IMR-90 (cell line): ENCODE results near the gene NAPEPLD. TPM values are rescaled to one million over a fixed set of nuclear protein-coding genes. Genes with fewer than 3 reads are reported as not detected.
"Not testable (repeated sequence)": the region's sequence is repeated elsewhere in the genome, so short reads cannot be mapped to it uniquely, and the experiment has no call there.

ENCODE experiments used
- ATAC-seq: fragments of 200-7000 bp; cut with Tn5 transposase; 2 replicates; pipeline ENCODE4 v1.9.1; 2020; ENCODE audit warnings: low read depth, mild to moderate bottlenecking, moderate library complexity
- BruUV-seq: library from RNA; stranded (reverse); fragments of 400-500 nt; replicated peaks from 2 replicates; lab custom pipeline; 2021; lab: Mats Ljungman, UMichigan
- CTCF ChIA-PET: fragments of 300-600 bp; formaldehyde crosslinking; extraction: SDS; loops from one replicate; lab custom pipeline; 2021; ENCODE audit warnings: antibody characterized with exemption; lab: Yijun Ruan, JAX
- POLR2A ChIA-PET: fragments of 300-600 bp; sonication (Branson Sonifier 250); formaldehyde crosslinking; loops from one replicate; lab custom pipeline; 2022; ENCODE audit warnings: antibody characterized with exemption; ENCODE audit not compliant: unreplicated experiment; lab: Charles Lee
- DNase-seq: peaks from one replicate; pipeline ENCODE4 v3.0.0; 2013
- H2AFZ ChIP-seq: replicated peaks from 2 replicates; pipeline ENCODE3; 2013; ENCODE audit warnings: low read length, mild to moderate bottlenecking; ENCODE audit not compliant: poor library complexity
- H2AK5ac ChIP-seq: 2 replicates; pipeline ENCODE4 v1.6.1; 2013; ENCODE audit warnings: low read depth, low read length, inconsistent platforms
- H2AK9ac ChIP-seq: replicated peaks from 2 replicates; pipeline ENCODE3; 2013; ENCODE audit warnings: mild to moderate bottlenecking, low read depth, low read length, moderate library complexity; ENCODE audit not compliant: poor library complexity
- H2BK120ac ChIP-seq: 2 replicates; pipeline ENCODE4 v1.6.1; 2013; ENCODE audit warnings: low read depth, low read length, inconsistent platforms
- H2BK15ac ChIP-seq: 3 replicates; pipeline ENCODE4 v1.6.1; 2013; ENCODE audit warnings: low read depth, low read length, inconsistent platforms
- H2BK20ac ChIP-seq: 2 replicates; pipeline ENCODE4 v1.6.1; 2013; ENCODE audit warnings: low read depth, mild to moderate bottlenecking, inconsistent platforms, low read length, moderate library complexity
- H2BK5ac ChIP-seq: 2 replicates; pipeline ENCODE4 v1.6.1; 2013; ENCODE audit warnings: mild to moderate bottlenecking, low read depth, low read length, inconsistent platforms; ENCODE audit not compliant: poor library complexity, severe bottlenecking
- H3K14ac ChIP-seq: replicated peaks from 2 replicates; pipeline ENCODE4 v1.6.1; 2013; ENCODE audit warnings: low read depth, low read length, inconsistent platforms
- H3K18ac ChIP-seq: 2 replicates; pipeline ENCODE4 v1.6.1; 2013; ENCODE audit warnings: low read depth, low read length, control low read depth
- H3K23ac ChIP-seq: 2 replicates; pipeline ENCODE4 v1.6.1; 2013; ENCODE audit warnings: low read depth, low read length, inconsistent platforms
- H3K27ac ChIP-seq: 2 replicates; pipeline ENCODE4 v1.5.1; 2013; ENCODE audit warnings: mild to moderate bottlenecking, control low read depth, low read length; ENCODE audit not compliant: insufficient read depth
- H3K27me3 ChIP-seq: 2 replicates; pipeline ENCODE4 v1.6.1; 2013; ENCODE audit warnings: low read length; ENCODE audit not compliant: control insufficient read depth, insufficient read depth
- H3K36me3 ChIP-seq: 2 replicates; pipeline ENCODE4 v1.6.1; 2013; ENCODE audit warnings: low read length, mixed read lengths; ENCODE audit not compliant: control insufficient read depth, insufficient read depth
- H3K4ac ChIP-seq: 2 replicates; pipeline ENCODE4 v1.6.1; 2013; ENCODE audit warnings: low read depth, low read length, inconsistent platforms
- H3K4me1 ChIP-seq: 2 replicates; pipeline ENCODE4 v1.6.1; 2013; ENCODE audit warnings: low read length, mixed read lengths; ENCODE audit not compliant: control insufficient read depth, insufficient read depth
- H3K4me2 ChIP-seq: 2 replicates; pipeline ENCODE4 v1.6.1; 2013; ENCODE audit warnings: low read depth, mild to moderate bottlenecking, control low read depth, low read length, moderate library complexity
- H3K4me3 ChIP-seq: 2 replicates; pipeline ENCODE4 v1.5.1; 2013; ENCODE audit warnings: low read depth, mild to moderate bottlenecking, control low read depth, low read length, moderate library complexity; ENCODE audit not compliant: insufficient read depth
- H3K56ac ChIP-seq: 2 replicates; pipeline ENCODE4 v1.6.1; 2013; ENCODE audit warnings: low read length, inconsistent platforms; ENCODE audit not compliant: insufficient read depth; ENCODE audit errors: extremely low read depth
- H3K79me1 ChIP-seq, 2 experiments: 2 replicates each; pipeline ENCODE4 v1.6.1; 2013; ENCODE audit warnings: low read length in 2 of 2, inconsistent platforms in 1 of 2, low read depth in 1 of 2
- H3K9ac ChIP-seq: 2 replicates; pipeline ENCODE4 v1.6.1; 2013; ENCODE audit warnings: low read depth, low read length, control low read depth
- H3K9me1 ChIP-seq: 2 replicates; pipeline ENCODE4 v1.6.1; 2013; ENCODE audit warnings: low read length, inconsistent platforms; ENCODE audit not compliant: insufficient read depth
- H3K9me3 ChIP-seq: 2 replicates; pipeline ENCODE4 v1.6.1; 2013; ENCODE audit warnings: low read length; ENCODE audit not compliant: control insufficient read depth, insufficient read depth
- H4K20me1 ChIP-seq: 2 replicates; pipeline ENCODE4 v1.6.1; 2013; ENCODE audit warnings: low read length, inconsistent platforms; ENCODE audit not compliant: insufficient read depth
- H4K5ac ChIP-seq: 2 replicates; pipeline ENCODE4 v1.6.1; 2013; ENCODE audit warnings: mild to moderate bottlenecking, low read depth, low read length, control low read depth
- H4K8ac ChIP-seq, 2 experiments: 2 replicates each; pipeline ENCODE4 v1.6.1; 2013; ENCODE audit warnings: low read depth in 2 of 2, low read length in 2 of 2, control low read depth in 1 of 2, inconsistent platforms in 1 of 2
- H4K91ac ChIP-seq: 2 replicates; pipeline ENCODE4 v1.6.1; 2013; ENCODE audit warnings: low read depth, low read length, inconsistent platforms; ENCODE audit not compliant: insufficient read depth
- WGBS, 2 experiments: methylation state at CpG; one replicate each; pipeline versions ENCODE4 v1.1.5 to v1.1.7; 2013; ENCODE audit warnings: missing lambda C conversion rate in 2 of 2; ENCODE audit not compliant: insufficient read length in 1 of 2; ENCODE audit errors: extremely low coverage in 2 of 2; 5-methylcytosine and 5-hydroxymethylcytosine counted together
- dilution Hi-C: fragments of 300-500 bp; cut with HindIII; formaldehyde crosslinking; loops from one replicate; pipeline ENCODE4 v1.14.3; 2018; ENCODE audit warnings: low sequenced_read_pairs; ENCODE audit not compliant: unreplicated experiment
- in situ Hi-C: fragments of 300-500 bp; cut with MboI; formaldehyde crosslinking; loops from 3 replicates; pipeline ENCODE4 v1.14.3; 2019; ENCODE audit warnings: low sequenced_read_pairs, inconsistent platforms, mixed read lengths
- intact Hi-C: fragments of 100-400 bp; cut with micrococcal nuclease; formaldehyde crosslinking; loops from 2 replicates; pipeline ENCODE4 v1.10.0; 2022
- polyA plus RNA-seq, 3 experiments: library from polyadenylated mRNA; depleted of rRNA; stranded (reverse); fragments of >200 nt; gene quantifications; 2 replicates each; pipeline ENCODE4 v1.2.3, GENCODE V29; 2012; ENCODE audit warnings: low replicate concordance in 1 of 3
- total RNA-seq: library from RNA; depleted of rRNA; stranded (reverse); fragments of >200 nt; gene quantifications from 2 replicates; pipeline ENCODE4 v1.2.3, GENCODE V29; 2012

The NAPEPLD gene
- total and polyA plus RNA-seq, 2 of the 4 experiments (the other 2 are of a cell fraction) = 2.2 to 3.4 TPM

DNA sequence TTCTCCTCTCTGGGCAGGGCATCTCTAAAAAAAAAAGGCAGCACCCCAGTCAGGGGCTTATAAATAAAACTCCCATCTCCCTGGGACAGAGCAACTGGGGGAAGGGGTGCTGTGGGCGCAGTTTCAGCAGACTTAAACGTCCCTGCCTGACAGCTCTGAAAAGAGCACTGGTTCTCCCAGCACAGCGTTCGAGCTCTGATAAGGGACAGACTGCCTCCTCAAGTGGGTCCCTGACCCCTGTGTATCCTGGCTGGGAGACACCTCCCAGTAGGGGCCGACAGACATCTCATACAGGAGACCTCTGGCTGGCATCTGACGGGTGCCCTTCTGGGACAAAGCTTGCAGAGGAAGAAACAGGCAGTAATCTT is 42.2 kb downstream of the NAPEPLD start:
- H3K56ac ChIP-seq, H4K91ac ChIP-seq, H3K14ac ChIP-seq, H3K9me1 ChIP-seq, CTCF ChIA-PET, H3K18ac ChIP-seq, POLR2A ChIA-PET, in situ Hi-C loops, H2AK5ac ChIP-seq, H2BK15ac ChIP-seq, H2BK5ac ChIP-seq, H3K36me3 ChIP-seq, H3K23ac ChIP-seq, intact Hi-C loops, H2AK9ac ChIP-seq, dilution Hi-C loops, BruUV-seq, H3K27me3 ChIP-seq, H3K4ac ChIP-seq, DNase-seq, H3K27ac ChIP-seq, ATAC-seq, H2AFZ ChIP-seq, H2BK120ac ChIP-seq, H4K8ac ChIP-seq, H4K20me1 ChIP-seq, H2BK20ac ChIP-seq, H3K4me1 ChIP-seq, H3K4me3 ChIP-seq, H4K5ac ChIP-seq, H3K79me1 ChIP-seq, H3K9ac ChIP-seq, H3K9me3 ChIP-seq, H3K4me2 ChIP-seq: not testable (repeated sequence)
- no CpG with 5 or more reads among the region's 6 CpGs for WGBS, 2 experiments
